Measurements from ENCODE around the gene SKOR2. TPM values are rescaled to one million over a fixed set of nuclear protein-coding genes. Genes with fewer than 3 reads are reported as not detected.
A peak's percentile ranks its signal among the peaks of the same experiment; 100 is the strongest.

The SKOR2 gene
- polyA plus RNA-seq, 4 donors = 0.03 TPM; not detected in 3

DNA sequence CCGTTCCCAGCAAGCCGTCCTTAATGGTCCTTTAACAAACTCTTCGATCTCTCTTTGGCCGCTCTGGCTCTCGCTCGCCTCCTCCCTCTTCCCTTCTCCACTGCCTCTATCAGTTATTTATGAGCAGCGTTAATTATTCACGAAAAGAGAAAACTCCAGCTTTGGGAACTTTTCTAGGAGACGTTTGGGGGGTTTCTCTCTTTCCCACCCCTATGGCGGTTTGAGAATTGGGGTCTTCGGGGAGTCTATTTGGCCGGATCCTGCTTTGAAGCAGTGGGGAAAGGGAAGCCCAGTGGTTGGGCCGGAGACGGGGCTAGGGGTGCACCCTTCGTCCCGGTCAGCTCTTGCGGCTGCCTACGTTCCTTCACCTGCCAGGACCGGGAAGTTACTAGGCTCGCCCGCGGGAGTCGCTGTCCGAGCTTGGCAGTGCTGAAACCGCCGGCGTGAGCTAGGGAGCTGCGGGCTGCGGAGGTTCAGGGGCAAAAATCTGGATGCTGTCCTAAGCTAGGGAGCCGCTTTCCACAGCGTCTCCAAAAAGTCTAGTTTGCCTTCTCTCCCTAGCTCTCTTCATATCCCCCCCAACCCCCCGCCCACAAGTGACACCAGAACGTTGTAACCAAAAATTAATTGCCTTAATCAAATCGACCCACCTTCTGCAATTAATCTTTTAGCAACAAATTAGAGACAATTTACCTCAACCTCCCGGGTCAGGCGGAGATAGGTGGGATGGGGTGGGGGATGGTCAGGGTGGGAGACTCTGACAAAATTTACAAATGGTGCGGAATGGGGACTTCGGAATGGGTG lies 8.9 kb upstream of the SKOR2 start:
- DNase-seq (ENCODE audit: low read depth in 4 of 4, low spot score in 2 of 4) = peak in 3 of 4 donors; percentile 26 to 69 (median 36)

DNA sequence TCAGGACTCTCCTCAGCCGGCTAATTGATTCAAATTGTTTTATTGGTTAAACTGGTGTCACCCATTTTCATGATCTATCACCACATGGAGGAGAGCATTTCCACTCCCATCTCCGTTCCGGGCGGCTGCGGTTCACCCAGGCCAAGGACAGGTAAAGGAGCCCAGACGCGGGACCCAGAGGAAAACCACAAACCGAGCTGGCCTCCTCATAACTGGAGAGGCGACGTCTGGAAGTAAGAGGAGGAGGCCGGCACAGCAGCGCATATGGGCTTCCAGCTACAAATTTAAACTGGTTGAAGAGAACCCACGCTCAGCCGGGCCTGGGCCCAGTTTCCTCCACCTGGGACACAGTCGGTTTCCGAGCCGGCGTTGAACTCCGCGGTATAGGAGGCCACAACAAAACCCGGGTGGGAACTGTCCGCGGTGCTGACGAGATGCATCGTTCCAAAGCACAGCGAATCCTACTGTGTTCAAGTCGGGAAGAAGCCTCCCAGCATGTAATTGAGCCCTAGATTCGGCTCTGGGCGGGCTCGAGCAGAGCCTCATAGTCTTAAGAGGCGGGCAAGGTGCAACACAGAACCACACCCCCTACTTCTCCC lies 3.0 kb upstream of the SKOR2 start:
- DNase-seq (ENCODE audit: low read depth in 4 of 4, low spot score in 2 of 4) = peak in 3 of 4 donors; percentile 56 to 72 (median 60)

DNA sequence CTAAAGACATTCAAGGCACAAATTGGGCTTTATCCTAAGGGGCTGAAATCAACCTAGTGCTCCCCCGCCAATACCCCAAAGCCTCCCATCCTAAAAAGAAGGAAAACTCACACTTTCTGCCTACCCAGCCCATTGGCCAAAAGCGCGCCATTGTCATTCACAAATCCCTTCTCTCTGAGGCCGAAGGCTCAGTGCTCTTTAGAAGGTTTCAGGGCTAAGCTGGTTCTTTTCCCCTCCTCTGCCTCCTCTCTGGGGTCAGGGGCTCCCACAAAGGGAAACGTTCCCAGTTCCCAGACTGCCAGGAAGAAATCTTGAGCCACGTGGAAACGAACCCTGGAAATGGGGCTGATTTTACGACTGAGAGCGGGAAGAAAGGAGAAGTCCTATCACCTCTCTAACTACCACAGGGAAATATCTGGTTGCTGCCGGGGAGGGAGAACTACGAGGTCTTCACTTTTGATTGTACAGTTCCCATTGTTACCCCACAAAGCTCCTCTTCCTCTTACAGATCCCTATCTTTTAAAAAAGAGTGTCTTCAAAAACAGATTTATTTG lies 1.7 kb upstream of the SKOR2 start:
- DNase-seq (ENCODE audit: low read depth in 4 of 4, low spot score in 2 of 4) = no peak

DNA sequence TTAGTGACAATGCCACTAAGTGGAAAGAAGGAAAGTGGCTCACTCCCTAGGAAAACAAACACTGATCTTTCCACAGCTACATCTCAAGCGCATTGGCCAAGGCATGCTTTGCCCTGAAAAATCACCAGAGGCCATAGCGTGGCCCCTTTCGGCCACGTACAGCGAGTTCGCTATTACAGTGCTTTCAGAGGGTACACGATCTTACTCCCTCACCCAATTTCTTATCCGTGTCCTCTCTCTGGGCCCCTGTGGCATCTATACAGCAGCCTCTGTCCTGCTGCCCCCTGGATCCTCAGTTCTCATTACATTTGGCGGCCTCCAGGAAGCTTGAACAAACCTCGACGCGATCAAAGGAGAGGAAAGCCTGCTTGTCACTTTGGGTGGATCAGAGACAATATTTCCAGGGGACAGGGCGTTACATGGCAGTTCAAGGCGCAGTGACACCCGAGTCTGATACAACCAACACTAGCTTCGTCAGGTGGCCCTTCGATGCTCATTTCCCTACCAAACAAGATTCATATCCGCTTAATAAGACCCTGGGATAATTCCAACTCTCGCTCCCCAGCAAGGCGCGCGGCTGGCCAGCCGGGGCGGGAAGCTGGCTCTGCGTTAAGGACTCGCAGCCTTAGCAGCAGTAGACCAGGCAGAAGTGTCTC lies 941 bp downstream of the SKOR2 start:
- no peak for DNase-seq (ENCODE audit: low read depth in 4 of 4, low spot score in 2 of 4)

DNA sequence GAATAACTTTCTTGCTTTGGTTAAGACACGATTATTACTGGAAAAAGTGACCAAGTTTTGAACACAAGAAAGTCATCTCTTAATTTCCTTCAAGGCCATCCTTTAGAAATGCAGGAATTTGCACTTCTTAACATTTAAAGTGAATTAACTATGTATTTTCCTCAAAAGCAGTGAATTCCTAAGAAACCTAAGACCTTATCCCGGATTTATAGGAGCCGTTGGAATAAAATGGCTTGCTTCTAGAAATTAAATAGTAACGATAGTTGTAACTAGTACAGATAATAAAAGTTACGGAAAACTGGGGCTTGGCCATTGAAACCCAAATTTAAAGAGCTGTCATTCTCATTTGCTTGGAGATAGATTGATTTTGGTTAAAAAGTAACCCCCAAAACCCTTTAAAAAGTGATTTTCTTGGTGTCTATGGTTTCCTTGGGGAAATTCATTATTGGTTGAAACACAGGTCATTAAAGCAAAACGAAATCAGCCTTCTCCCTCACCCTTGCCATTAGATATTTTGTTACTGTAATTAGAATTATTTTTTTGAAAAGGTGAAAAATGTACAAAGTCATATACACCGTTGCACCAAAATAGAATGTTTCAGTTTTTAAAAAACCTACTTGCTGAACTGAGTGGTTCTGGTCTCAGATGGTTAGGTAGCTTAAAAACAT lies 2.0 kb downstream of the SKOR2 start:
- no peak for DNase-seq (ENCODE audit: low read depth in 4 of 4, low spot score in 2 of 4)

DNA sequence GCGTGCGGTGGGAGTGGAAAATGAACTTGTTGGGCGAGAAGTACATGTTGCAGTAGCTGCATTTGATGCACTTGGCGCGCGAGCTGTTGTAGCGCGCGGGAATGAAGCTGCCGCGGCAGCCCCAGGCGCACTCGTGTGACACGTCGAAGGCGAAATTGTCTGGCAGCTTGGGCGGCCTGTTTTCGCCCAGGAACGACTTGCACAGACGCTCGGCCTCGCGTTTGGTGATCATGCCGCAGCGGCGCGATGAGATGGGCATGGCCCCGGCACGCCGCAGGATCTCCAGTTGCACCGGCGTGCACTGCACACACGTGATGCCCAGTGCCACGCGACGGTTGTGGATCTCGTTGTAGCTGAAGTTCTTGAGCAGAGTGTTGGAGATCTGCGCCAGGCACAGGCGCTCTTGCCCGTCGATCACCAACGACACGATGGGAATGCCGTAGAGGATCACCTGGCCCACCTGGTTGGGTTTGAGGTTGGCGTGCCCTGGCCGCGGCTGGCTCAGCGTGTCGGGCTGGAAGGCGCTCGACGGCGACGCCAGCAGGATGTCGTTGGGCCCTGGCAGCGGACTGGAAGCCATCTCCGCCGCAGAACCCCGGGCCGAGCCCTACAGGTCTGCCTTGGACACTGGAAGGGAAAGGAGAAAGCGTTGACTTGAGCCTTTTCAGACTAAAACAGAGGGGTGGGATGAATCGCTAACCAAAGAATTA lies 2.7 kb downstream of the SKOR2 start:
- no peak for DNase-seq (ENCODE audit: low read depth in 4 of 4, low spot score in 2 of 4)

DNA sequence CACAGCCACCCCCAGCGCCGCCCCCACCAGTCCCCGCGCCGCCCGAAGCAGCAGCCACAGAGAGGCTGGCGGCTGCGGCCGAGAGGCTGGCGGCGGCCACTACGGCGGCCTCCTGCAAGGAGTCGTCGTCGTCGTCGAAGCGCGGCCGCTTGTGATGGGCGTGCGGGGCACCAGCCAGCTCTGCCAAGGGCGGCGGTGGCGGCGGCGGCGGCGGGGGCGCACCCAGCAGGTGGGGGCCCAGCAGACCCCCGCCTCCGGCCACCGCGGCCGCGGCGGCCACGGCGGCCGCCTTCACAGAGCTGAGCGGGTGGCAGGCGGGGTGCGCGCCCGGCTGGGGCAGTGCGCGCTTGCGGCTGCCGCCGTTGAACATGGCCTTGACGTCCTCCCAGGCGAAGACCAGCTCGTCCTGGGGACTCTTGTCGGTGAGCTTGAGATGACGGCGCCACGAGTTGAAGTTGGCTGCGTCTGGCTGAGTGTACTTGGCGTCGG lies 3.3 kb downstream of the SKOR2 start:
- DNase-seq (ENCODE audit: low read depth in 4 of 4, low spot score in 2 of 4) = no peak

DNA sequence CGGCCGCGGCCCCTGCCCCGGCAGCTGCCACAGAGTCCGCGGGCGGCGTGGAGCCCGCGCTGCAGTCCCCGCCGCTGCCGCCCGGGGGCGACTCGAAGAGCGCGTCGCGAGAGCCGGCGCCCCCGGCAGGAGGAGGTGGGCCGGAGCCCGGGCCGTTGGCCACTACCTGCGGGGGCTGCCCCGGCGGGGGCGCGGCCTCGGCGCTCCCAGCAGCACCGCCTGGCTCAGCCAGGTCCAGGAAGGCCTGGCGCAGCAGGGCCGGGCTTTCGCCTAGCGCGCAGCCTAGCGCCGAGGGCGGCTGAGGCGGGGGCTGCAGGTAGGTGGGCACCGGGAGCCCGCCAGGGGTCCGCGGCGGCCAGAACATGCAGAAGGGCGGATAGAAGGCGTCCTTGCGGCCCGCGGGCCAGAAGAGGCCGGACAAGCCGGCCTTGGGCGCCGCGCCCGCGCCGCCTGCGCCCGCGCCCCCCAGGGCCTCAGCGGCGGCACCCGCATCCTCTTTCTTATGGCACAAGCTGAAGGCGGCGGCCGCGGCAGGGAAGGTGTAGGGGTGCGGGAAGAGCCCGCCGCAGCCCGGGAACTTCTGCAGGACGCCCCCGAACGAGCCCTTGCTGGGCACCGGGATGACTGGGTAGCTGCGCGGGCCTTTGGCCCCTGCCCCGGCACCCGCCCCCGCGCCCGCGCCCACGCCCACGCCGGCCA lies 3.9 kb downstream of the SKOR2 start:
- no peak for DNase-seq (ENCODE audit: low read depth in 4 of 4, low spot score in 2 of 4)

DNA sequence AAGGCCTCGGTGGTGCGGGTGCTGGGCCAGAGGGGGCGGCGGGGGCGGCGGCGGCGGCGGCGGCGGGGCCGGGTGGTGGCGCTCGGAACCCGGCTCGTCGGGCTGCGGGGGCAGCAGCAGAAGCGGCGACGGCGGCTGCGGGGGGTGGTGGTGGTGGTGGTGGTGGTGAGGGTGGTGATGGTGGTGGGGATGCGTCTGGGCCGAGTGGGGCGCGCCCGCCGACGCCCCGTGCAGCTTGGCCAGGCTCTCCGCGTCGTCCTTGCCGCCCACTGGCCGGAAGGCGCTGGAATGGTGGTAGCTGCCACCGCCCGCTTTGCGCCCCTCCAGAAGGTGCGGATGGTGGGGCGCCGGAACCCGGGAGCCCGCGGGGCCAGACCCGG lies 4.4 kb downstream of the SKOR2 start:
- no peak for DNase-seq (ENCODE audit: low read depth in 4 of 4, low spot score in 2 of 4)

DNA sequence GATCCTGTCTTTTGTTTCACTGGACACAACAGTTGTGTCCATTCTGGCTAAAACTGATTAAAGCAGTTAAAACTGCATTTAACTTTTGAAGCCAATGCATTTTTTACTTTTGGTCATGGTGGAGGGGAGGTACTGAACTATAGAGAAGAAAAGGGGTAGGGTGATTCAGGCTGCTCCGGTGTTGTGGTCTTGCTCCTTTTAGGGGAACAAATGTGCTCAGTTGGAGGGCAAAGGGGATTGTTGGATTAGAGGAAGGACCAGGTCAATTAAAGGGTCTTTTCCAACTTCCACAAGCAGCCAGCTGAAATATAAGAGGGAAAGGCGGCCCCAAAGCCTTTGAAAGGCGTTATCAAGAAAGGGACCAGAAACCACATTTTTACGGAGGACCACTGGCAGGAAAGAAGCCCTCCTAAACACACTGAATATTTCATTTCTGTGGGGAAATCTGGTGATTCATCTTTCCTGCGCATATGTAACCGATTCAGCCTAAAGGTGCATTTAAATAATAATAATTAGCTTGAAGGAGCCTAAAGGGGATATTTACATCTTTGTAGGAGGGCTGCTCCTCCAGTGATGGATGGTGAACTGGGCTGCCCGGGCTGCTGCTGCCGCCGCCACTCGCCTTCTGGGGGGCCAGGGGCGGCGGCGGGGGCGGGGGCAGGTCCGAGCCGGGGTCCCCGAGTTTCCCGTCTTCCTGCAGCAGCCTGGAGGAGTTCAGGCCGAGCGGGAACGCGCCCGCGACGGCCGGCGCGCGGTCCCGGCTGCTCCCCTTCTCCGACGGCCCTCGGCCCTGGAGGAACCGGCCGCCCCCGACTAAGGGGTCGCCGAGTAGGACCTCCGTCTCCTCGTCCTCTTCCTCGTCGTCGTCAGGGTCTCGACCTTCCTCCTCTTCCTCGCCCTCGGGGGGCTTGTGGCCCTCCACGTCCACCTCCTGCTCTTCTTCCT lies 5.2 kb downstream of the SKOR2 start:
- DNase-seq (ENCODE audit: low read depth in 4 of 4, low spot score in 2 of 4) = no peak

DNA sequence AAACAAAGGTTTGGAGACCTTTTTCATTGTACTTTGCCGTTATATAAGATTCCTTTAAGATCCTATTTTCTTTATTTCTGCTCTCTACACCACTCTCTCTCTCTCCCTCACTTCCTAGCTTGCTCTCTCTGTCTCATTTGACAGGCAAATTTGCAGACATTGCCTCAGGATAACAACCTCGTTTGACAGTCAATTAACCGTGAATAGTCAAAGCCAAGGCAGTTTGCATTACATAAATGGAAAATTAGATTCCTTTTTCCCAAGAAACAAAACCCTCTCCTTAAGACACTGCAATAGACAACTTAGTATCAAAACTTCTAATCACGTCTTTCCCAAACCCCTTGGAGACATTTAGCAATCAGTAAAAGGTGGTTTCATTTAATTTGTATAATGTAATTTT lies 7.4 kb downstream of the SKOR2 start:
- DNase-seq (ENCODE audit: low read depth in 4 of 4, low spot score in 2 of 4) = no peak

DNA sequence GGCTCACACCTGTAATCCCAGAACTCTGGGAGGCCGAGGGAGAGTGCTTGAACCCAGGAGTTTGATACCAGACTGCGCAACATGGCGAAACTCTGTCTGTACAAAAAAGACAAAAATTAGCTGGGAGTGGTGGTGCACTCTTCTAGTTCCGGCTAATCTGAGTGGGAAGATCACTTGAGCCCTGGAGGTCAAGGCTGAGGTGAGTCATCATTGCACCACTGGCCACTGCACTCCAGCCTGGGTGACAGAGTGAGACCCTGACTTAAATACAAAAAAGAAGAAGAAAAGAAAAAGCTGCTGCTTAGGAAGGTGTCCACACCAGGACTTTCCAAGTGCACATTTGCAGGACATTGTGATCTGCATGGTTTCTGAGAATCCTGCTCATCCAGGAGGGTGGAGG lies 16.4 kb downstream of the SKOR2 start:
- DNase-seq (ENCODE audit: low read depth in 4 of 4, low spot score in 2 of 4) = no peak

DNA sequence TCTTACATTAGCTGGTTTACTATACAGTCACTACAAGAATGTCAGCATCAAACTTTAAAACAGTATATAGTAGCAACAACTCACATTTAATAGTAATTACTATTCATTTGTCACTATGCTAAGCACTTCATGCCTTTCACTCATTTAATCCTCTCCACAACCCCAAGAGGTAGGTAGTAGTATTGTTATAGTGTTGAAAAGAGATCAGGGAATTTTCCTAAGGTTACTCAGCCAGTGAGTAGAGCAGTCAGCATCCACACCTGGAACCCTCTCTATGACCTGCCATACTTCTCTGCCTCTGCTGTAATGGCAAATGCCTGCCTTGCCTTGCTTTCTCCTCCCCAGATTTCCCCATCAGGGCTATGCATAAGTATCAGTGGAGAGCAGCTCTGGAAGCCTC lies 24.8 kb downstream of the SKOR2 start:
- no peak for DNase-seq (ENCODE audit: low read depth in 4 of 4, low spot score in 2 of 4)

DNA sequence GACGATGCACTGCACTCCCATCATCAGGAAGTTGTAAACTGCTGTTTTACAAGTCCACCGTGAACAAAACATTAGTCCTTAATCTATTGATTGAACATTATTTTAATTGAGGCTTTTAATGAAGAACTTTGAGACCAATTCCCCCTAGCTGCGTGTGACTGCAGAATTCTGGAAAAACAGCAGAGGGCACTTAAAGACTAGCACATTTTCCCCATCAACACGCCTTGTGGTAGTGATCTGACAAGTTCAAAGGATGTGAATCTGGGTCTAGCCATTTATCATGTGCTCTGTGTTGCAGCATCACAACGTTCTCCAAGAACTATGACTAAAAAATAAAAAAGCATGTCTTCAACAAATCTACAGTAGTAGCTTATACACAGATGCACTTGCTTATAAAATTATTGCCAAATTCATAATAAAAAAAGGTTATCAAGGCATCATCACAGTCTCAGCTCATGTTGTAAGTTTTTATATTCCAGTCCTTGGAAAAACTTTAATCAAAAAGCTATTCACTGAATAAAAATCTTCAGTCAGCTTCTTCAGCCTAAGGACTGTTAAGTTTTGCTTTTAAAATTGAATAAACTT lies 35.8 kb downstream of the SKOR2 start:
- peak in 3 of 4 donors; percentile 10 to 33 (median 30) for DNase-seq (ENCODE audit: low read depth in 4 of 4, low spot score in 2 of 4)

DNA sequence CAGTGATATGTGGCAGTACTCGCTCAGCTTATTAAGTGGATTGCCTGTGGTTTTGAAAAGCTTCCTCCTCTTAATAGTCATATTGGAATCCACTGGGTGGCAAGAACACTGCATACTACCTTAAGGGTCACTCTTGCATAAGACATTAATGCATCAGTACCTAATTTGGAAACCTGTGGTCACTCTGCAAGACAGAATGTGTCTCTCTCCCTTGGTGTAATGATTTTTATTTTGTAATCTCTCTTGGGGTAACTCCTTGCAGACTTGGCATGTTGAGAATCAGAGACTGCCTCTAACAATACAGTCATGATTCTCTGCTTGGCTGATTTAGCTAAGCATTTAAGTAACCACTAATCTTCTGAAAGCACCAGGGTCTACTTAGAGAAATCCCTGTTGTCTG lies 42.3 kb downstream of the SKOR2 start:
- DNase-seq (ENCODE audit: low read depth in 4 of 4, low spot score in 2 of 4) = no peak

DNA sequence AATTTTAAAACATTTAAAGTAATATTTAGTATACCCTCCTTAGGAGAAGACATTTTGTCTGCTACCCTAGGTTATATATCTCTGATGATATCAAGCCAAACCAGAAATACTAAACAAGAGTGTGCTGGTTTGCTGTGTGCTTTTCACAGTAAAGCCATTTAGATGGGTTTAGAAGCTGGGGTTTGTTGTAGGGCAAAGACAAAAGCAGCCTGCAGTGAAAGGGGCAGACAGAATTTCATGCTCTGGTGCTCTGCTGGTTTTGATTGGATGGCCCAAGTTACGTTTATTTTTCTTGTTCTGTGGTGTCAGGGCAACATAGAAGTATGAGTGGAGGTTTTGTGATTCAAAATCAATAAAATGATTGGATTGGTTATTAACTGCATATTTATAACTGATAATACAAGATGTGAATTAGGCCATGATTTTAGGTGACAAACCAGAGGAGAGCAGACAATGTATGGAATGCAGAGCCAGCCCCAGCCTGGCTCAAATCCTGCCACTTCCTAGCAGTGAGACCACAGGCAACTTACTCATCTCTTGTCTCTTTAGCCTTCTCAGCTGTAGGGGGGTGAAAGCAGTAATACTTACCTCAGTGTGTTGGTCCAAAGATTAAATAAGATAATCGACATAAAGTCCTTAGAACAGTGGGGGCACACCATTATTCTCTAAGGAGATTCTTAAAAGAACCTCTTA lies 44.4 kb downstream of the SKOR2 start:
- DNase-seq (ENCODE audit: low read depth in 4 of 4, low spot score in 2 of 4) = no peak

DNA sequence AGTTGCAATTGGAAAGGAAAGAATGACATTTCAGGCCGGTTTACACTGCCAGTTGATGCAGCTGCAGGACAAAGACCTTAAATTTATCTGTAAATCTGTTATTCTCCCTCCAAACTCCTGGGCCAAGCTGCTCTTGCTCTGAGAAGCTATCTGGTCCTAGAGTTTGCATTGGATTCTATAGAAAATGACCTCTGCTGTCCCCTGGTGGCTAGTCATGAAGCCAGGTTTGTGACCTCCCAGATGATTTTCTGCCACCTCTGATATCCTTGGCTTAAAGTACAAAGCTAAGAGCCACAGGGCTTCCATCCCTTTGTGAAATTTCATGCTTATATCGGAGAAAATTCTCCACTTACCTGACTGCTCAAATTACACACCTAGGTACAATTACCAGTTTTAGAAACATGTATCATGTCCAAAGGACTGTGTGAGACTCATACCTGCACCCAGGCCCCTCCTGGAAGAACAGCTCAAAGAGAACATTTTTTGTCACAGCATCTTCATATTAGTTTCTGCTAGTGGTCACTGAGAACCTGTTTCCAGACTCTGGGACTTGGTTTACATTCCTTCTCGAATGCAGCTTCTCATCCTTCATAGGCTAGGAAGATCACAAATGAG lies 46.4 kb downstream of the SKOR2 start:
- DNase-seq (ENCODE audit: low read depth in 4 of 4, low spot score in 2 of 4) = peak in 1 of 4 donors; percentile 13
